ENCODE measurements around the gene ARAP3.
A peak's percentile ranks its signal among the peaks of the same experiment; 100 is the strongest.
"Not testable (repeated sequence)": the region's sequence is repeated elsewhere in the genome, so short reads cannot be mapped to it uniquely, and the experiment has no call there.

ARAP3 gene

GRCh38 chr5:141611289-141611688 lies 70.7 kb downstream of the ARAP3 start:
- no peak for DNase-seq

DNA sequence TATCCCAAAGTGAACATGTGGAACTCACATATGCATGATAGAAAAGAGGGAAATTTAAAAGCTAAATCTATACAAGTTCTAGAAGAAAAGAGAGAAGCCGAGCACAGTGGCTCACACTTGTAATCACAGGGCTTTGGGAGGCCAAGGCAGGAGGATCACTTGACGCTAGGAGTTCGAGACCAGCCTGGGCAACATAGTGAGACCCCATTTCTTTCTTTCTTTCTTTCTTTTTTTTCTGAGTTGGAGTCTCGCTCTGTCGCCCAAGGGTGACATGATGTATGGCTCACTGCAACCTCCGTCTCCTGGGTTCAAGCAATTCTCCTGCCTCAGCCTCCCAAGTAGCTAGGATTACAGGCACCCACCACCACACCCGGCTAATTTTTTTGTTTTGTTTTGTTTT lies 72.1 kb downstream of the ARAP3 start:
- not testable (repeated sequence) for DNase-seq

GRCh38 chr5:141609044-141609443 lies 73.0 kb downstream of the ARAP3 start:
- DNase-seq = no peak

DNA sequence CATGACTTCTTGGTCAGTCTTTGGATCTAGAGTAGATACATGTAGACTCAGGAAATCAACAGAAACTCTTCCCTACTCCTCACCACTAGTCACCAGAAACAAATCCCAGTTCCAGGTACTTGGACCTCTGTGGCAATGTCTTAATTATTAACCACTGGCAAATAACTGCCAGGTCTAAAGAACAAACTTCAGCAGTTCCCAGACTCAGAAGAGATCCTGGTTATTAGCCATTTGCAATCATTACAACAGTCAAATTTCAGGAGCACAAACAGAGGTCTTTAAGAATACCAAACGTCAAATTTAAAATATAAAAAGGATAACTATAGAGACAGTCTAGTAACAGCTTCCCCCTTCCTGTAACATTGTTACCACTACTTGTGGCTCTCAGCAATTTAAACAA lies 73.5 kb downstream of the ARAP3 start:
- DNase-seq = no peak

DNA sequence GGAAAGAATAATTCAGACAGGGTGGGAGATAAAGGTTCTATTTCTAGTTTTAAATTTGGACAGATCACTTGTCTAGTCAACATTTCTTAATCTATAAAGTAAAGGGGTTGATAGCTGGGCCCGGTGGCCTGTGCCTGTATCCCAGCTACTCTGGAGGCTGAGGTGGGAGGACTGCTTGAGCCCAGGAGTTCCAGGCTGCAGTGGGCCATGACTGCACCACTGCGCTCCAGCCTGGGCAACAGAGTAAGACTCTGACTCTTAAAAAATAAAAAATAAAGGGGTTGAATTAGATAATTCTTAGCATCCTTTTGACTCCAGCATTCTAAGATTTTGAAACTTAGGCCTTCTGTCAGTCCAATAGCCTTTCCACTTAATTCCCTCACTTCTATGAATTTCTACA lies 74.0 kb downstream of the ARAP3 start:
- no peak for DNase-seq

GRCh38 chr5:141605523-141606277 lies 76.3 kb downstream of the ARAP3 start:
- peak; percentile 53 for DNase-seq

DNA sequence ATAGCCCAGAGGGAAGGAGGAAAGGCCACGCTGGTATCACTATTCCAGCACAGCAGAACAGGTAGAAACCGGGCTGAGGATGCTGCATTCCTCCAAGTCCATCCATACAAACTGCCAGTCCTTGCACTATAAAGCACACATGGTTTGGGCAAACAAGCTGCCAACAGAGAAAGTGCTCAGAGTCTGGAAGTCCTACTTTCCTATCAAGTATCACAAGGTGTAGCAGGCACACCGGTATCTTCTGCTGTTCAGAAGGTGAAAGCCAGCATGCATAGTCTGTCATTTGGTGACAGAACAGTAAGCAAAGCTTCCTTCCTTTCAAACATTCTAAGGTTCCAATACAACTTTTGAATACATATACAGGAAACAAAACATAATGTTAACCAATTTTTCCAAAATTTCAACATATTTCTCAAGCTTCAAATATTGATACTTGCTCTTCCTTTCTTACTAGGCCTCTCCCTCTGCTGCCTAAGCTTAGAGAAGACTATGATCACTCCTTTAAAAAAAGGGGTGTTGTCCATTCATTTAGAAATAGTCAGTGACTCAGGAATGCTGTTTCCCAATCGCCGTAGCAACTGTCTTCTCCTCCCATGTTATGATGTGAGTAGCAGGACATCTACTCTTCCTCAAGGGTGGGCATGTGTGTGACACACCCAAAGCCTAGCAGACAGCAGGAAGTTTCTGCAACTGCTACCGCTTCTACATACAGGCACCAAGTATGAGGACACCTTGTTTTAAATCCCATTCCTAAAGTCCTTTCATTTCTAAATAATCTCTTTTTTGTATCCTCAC lies 77.9 kb downstream of the ARAP3 start:
- DNase-seq = no peak

Data from activated effector memory CD4-positive, alpha-beta T cell treated with Interleukin-2 at 50 U/mL for 16 hours (primary cell).